ENCODE measurements around the gene GNAL.
A peak's percentile ranks its signal among the peaks of the same experiment; 100 is the strongest.
"Not testable (repeated sequence)": the region's sequence is repeated elsewhere in the genome, so short reads cannot be mapped to it uniquely, and the experiment has no call there.

Gene GNAL

DNA sequence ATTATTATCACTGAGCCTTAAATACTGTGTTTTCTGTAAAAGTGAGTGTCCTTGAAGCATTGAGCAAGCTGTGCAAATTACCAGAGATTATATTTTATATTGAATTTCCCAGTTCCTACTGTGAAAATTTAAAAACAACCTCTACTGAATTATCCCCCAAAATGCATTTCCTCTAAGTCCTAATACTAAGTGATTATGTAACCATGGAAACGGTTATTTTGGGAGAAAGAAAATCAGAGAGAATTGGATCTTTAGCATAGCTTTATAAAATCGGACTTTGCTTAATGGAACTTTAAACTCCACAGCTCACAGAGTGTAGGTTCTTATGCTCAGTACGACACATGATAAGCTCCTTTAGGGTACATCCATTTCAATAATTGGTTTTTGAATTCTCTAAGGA is 142.9 kb downstream of the GNAL start:
- H3K9me3 ChIP-seq (ENCODE audit: control insufficient read depth, insufficient read depth, low read length), result no peaks in the 10 kb centered on the region
- peaks cover 19% of the 10 kb centered on the region for H3K4me1 ChIP-seq (ENCODE audit: insufficient read depth, low read length)
- H3K36me3 ChIP-seq (ENCODE audit: insufficient read depth, low read length), result no peaks in the 10 kb centered on the region
- no peak overlapping the region for H3K9ac ChIP-seq (ENCODE audit: low read depth, low read length)

DNA sequence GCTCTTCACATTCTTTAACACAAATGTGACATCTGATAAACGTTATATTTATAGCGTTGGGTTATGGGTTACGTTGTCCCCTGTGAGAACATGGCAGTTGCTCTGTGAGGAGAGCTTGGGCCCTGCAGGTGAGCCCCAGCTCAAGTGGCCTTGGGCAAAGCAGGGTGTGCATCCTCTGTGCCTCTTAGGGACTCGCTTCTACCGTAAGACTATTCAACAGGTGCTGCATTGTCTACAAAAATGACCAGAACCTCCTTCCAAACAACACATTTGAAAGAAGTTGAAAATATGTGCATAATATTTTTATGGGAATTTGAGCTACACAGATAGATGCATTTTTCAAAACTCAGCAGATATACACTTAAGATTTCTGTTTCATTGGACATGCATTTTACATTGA is 145.7 kb downstream of the GNAL start:
- H3K36me3 ChIP-seq (ENCODE audit: insufficient read depth, low read length), result no peaks in the 10 kb centered on the region
- H3K4me1 ChIP-seq (ENCODE audit: insufficient read depth, low read length), result peaks cover 10% of the 10 kb centered on the region; the same call in 1 of the 2 replicates
- H3K9me3 ChIP-seq (ENCODE audit: control insufficient read depth, insufficient read depth, low read length), result no peaks in the 10 kb centered on the region
- H3K9ac ChIP-seq (ENCODE audit: low read depth, low read length), result no peak overlapping the region

DNA sequence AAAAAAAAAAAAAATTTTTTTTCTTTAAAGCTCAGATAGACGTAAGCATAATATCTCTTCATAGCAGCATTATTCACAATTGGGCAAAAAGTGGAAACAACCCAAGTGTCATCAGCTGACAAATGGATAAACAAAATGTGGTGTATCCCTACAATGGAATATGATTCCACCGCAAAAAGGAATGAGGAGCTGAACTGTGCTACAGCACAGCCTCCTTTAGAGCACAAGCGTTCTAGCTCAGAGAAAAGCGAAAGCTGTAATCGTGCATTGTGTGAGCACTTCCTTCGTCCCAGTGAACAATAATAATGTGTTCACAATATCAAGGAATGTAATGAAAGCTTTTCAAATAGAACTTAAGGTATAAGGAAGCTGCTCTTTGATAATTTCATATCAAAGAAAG is 150.5 kb downstream of the GNAL start:
- no peaks in the 10 kb centered on the region for H3K9me3 ChIP-seq (ENCODE audit: control insufficient read depth, insufficient read depth, low read length)
- no peaks in the 10 kb centered on the region for H3K36me3 ChIP-seq (ENCODE audit: insufficient read depth, low read length)
- no peak overlapping the region for H3K9ac ChIP-seq (ENCODE audit: low read depth, low read length)
- H3K4me1 ChIP-seq (ENCODE audit: insufficient read depth, low read length), result no peaks in the 10 kb centered on the region

DNA sequence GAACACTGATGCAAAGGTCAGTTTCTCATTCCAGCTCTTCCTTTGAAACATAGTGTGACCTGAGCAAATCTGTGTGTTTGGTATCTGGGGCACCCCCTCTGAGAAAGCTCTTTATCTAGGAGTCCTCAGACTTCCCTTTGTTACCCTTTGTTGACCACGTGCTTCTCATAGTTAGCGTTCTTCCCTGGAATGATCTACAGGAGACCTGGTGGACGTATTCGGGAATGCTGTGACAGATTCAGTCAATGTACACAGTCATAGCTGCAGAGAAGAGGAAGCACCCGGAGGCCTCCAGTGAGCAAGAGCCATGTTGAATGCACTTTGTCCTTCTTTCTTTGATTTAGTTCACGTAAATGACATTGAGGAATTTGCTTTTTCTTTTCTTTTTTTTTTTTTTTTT is 151.4 kb downstream of the GNAL start:
- Histone ChIP-seq H3K9ac (ENCODE audit: low read depth, low read length) (no peak overlapping the region), H3K4me1 (ENCODE audit: insufficient read depth, low read length) (no peaks in the 10 kb centered on the region), H3K9me3 (ENCODE audit: control insufficient read depth, insufficient read depth, low read length) (no peaks in the 10 kb centered on the region), H3K36me3 (ENCODE audit: insufficient read depth, low read length) (no peaks in the 10 kb centered on the region)

DNA sequence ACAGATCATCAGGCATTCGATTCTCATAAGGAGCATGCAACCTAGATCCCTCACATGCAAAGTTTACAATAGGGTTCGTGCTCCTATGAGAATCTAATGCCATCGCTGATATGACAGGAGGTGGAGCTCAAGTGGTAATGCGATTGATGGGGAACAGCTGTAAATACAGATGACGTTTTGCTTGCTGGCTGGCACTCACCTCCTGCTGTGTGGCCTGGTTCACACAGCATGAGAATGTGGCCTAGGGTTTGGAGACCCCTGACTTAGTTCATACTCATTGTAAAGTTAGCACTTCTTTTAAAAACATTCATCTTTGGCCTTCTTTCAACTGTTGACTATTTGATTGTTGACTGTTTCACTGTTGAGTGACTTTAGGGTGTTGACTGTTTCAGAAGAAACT is 153.5 kb downstream of the GNAL start:
- H3K36me3 ChIP-seq (ENCODE audit: insufficient read depth, low read length), result no peaks in the 10 kb centered on the region

DNA sequence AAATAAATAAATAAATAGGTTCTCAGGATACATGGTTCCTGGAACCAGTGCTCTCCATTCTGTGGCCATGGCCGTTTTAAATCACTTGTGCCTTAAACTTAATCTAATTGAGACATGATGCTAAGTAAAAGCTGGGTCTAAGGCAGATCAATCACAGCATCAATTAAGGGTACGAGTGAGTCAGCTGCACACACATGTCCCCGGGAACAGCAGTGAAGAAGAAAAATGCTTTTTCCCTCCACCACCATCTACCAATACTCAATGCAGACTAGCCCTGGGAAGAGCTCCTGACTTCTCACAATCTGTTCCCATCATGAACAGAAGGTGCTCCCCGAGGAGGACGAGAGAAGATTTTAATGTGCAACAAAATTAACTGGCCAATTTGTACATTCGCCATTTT is 155.4 kb downstream of the GNAL start:
- H3K9ac ChIP-seq (ENCODE audit: low read depth, low read length), result no peak overlapping the region
- H3K36me3 ChIP-seq (ENCODE audit: insufficient read depth, low read length), result no peaks in the 10 kb centered on the region
- H3K9me3 ChIP-seq (ENCODE audit: control insufficient read depth, insufficient read depth, low read length), result no peaks in the 10 kb centered on the region
- H3K4me1 ChIP-seq (ENCODE audit: insufficient read depth, low read length), result peaks cover under 1% of the 10 kb centered on the region; the same call in 1 of the 2 replicates

More for the DNA sequence above, 153.5 kb downstream of the GNAL start:
- no peak overlapping the region for H3K9ac ChIP-seq (ENCODE audit: low read depth, low read length)
- H3K9me3 ChIP-seq (ENCODE audit: control insufficient read depth, insufficient read depth, low read length), result no peaks in the 10 kb centered on the region
- no peaks in the 10 kb centered on the region for H3K4me1 ChIP-seq (ENCODE audit: insufficient read depth, low read length)

DNA sequence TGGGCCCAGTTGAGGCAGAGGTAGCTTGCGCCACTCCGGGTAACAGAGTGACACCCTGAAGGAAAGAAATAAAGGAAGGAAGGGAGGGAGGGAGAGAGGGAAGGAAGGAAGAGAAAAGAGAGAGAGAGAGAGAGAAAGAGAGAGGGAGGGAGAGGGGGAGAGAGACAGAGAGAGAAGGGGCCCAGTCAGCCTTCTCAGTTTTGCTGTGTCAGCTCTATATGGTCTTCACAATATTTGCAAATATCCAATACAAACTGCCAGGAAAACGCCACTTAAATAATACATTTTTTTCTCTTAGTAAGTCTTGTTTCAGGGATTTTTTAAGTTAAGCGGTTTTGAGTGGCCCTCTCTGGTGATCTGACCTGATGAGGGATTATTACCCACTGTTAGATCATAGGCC is 156.6 kb downstream of the GNAL start:
- Histone ChIP-seq H3K36me3 (ENCODE audit: insufficient read depth, low read length) (no peaks in the 10 kb centered on the region), H3K9me3 (ENCODE audit: control insufficient read depth, insufficient read depth, low read length) (no peaks in the 10 kb centered on the region), H3K4me1 (ENCODE audit: insufficient read depth, low read length) (peaks cover 9% of the 10 kb centered on the region)

DNA sequence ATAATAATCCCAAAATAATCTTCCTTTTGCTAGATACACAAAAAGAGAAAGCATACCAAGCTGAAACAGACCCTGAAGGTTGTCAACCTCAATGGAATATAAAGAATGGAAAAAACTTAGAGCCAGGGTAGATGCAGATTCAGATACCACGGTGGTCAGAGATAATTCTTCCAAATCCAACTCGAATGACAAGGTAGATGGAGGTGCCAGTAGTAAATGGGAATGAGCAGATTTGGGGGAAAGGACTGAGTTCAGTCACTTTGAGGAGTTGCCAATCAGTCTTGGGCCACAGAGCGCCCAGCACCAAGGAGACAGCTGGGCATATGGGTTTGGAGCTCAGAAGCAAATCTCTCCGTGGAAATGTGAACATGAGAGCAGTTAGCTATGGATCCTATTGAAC is 158.7 kb downstream of the GNAL start:
- Histone ChIP-seq H3K36me3 (ENCODE audit: insufficient read depth, low read length) (no peaks in the 10 kb centered on the region), H3K9ac (ENCODE audit: low read depth, low read length) (no peak overlapping the region), H3K9me3 (ENCODE audit: control insufficient read depth, insufficient read depth, low read length) (no peaks in the 10 kb centered on the region), H3K4me1 (ENCODE audit: insufficient read depth, low read length) (peaks cover 10% of the 10 kb centered on the region)

More for the DNA sequence above, 156.6 kb downstream of the GNAL start:
- H3K9ac ChIP-seq (ENCODE audit: low read depth, low read length), result no peak overlapping the region

DNA sequence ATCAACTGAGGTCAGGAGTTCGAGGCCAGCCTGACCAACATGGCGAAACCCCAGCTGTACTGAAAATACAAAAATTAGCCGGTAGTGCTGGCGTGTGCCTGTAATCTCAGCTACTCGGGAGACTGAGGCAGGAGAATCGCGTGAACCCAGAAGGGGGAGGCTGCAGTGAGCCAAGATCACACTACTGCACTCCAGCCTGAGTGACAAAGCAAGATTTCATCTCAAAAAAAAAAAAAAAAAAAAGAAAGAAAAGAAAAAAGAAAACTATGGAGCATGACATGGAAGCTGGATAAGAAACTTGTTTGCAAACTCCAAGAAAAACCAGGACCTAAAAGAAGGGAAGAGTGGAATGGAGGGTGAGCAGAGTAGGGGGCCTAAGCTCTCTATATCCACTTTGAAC is 160.2 kb downstream of the GNAL start:
- Histone ChIP-seq H3K9ac (ENCODE audit: low read depth, low read length) (no peak overlapping the region), H3K36me3 (ENCODE audit: insufficient read depth, low read length) (no peaks in the 10 kb centered on the region), H3K4me1 (ENCODE audit: insufficient read depth, low read length) (peaks cover 14% of the 10 kb centered on the region), H3K9me3 (ENCODE audit: control insufficient read depth, insufficient read depth, low read length) (no peaks in the 10 kb centered on the region)

DNA sequence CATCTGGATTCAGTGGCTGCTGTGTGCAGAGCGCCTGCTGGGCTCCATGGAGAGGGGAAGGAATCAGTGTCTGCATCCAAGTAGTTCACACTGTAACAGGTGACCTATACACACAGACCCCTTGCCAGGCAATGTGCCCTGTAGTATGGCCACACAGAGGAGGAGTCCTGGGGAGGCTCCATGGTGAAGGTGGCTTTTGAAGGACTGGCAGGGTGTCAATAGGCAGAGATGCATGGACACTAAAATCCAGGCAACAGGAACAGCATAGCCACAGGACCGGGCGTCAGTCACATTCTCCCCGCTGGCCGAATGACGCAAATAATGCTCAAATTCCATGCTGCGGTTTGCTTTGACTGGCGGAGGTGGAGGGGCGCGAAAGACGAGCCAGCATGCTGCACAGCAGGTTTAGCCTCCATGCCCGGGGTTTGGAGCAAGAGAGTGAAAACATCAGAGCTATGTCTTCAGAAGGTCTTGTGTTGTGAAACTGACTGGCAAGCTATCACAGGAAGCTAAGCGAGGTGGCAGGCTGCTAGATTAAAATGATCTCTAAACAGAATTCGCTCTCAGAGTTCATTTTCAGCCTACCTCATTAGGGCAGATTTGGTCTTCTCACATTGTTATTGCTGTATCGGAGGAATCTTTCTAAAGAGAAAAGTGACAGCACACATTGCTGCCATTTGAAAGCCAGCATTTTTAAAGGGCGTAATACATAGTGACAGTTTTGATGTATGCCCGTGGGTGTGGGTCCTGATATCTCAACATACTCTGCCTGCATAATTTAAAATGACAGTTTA is 161.0 kb downstream of the GNAL start:
- Histone ChIP-seq H3K9me3 (ENCODE audit: control insufficient read depth, insufficient read depth, low read length) (no peaks in the 10 kb centered on the region), H3K36me3 (ENCODE audit: insufficient read depth, low read length) (no peaks in the 10 kb centered on the region), H3K4me1 (ENCODE audit: insufficient read depth, low read length) (peaks cover 14% of the 10 kb centered on the region), H3K9ac (ENCODE audit: low read depth, low read length) (peak overlapping the region; percentile 100; the same call in 1 of the 2 replicates)

DNA sequence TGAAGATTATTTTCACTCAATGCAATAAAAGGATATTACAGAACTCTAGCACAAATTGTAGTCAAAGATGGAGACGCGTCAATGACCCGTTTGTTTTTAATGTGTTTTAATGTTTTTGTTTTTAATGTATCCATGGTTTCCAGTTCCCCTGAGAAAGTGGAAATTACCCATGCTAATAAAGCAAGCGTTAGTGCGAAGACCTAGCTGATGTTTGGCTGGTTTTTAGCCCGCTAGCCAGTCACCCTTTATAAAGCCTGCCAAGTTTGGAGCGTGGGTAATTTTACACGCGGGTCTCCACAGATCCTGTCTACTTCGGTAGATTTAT is 161.7 kb downstream of the GNAL start:
- Histone ChIP-seq H3K9me3 (ENCODE audit: control insufficient read depth, insufficient read depth, low read length) (no peaks in the 10 kb centered on the region), H3K4me1 (ENCODE audit: insufficient read depth, low read length) (peaks cover 14% of the 10 kb centered on the region), H3K36me3 (ENCODE audit: insufficient read depth, low read length) (no peaks in the 10 kb centered on the region)

DNA sequence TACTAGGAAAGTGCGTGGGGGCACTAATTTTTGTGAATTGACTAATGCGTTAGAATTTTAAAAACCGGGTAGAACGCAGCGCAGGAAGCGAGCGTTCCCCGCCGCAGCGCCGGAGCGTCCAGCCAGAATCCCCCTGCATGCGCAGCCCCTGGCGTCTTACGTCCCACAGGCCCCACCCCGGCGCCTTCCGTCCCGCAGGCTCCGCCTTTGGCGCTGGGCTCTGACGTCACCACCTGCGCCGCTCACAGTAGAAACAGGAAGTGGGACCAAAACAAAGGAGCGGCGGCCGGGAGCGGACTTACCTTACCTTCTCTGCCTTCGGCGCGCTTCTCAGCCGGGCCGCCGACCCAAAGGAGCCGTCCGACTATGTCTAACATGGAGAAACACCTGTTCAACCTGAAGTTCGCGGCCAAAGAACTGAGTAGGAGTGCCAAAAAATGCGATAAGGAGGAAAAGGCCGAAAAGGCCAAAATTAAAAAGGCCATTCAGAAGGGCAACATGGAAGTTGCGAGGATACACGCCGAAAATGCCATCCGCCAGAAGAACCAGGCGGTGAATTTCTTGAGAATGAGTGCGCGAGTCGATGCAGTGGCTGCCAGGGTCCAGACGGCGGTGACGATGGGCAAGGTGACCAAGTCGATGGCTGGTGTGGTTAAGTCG is 162.2 kb downstream of the GNAL start, which contains the start of gene CHMP1B:
CHMP1B (plus strand) TSS at position 268 of the 660 bp plus-strand sequence; CDS start at position 367, 99 bp downstream.
- peaks cover 14% of the 10 kb centered on the region for H3K4me1 ChIP-seq (ENCODE audit: insufficient read depth, low read length)
- H3K9me3 ChIP-seq (ENCODE audit: control insufficient read depth, insufficient read depth, low read length), result no peaks in the 10 kb centered on the region
- no peaks in the 10 kb centered on the region for H3K36me3 ChIP-seq (ENCODE audit: insufficient read depth, low read length)
- H3K9ac ChIP-seq (ENCODE audit: low read depth, low read length), result peak within 1 kb of the TSS; percentile 100

More for the DNA sequence above, 161.7 kb downstream of the GNAL start:
- H3K9ac ChIP-seq (ENCODE audit: low read depth, low read length), result peak overlapping the region; percentile 100

DNA sequence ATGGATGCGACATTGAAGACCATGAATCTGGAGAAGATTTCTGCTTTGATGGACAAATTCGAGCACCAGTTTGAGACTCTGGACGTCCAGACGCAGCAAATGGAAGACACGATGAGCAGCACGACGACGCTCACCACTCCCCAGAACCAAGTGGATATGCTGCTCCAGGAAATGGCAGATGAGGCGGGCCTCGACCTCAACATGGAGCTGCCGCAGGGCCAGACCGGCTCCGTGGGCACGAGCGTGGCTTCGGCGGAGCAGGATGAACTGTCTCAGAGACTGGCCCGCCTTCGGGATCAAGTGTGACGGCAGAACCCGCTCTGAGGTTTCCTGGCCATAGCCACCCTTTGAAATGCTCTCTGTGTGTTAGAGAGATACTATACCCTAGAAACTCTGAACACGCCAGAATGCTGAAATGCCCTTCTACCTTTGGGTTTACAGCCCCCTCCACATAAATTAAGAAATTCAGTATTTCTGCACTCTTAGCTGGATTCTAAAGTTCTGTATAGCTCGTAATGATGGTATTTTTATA is 162.8 kb downstream of the GNAL start:
- no peaks in the 10 kb centered on the region for H3K36me3 ChIP-seq (ENCODE audit: insufficient read depth, low read length)
- peak overlapping the region; percentile 100 for H3K9ac ChIP-seq (ENCODE audit: low read depth, low read length)
- H3K4me1 ChIP-seq (ENCODE audit: insufficient read depth, low read length), result peaks cover 15% of the 10 kb centered on the region
- H3K9me3 ChIP-seq (ENCODE audit: control insufficient read depth, insufficient read depth, low read length), result no peaks in the 10 kb centered on the region

DNA sequence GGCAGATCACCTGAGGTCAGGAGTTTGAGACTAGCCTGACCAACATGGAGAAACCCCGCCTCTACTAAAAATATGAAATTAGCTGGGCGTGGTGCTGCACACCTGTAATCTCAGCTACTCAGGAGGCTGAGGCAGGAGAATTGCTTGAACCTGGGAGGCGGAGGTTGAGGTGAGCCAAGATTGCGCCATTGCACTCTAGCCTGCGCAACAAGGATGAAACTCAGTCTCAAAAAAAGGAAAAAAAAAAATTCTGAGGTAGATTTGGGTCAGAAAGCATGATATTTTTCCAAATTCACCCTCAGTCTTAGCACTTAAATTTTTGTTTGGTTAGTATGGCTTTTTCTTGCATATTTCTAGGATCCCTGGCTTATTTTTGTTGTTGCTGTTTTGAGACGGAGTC is 165.5 kb downstream of the GNAL start:
- not testable (repeated sequence) for H3K9me3 ChIP-seq (ENCODE audit: control insufficient read depth, insufficient read depth, low read length); H3K36me3 ChIP-seq (ENCODE audit: insufficient read depth, low read length); H3K9ac ChIP-seq (ENCODE audit: low read depth, low read length)
- H3K4me1 ChIP-seq (ENCODE audit: insufficient read depth, low read length), result peaks cover 34% of the 10 kb centered on the region
